OCI-LY1 (cell line): ENCODE results near the gene CAPN7.

ENCODE experiments used
- H2AFZ ChIP-seq: fragments of 200-600 bp; sonication (generic), shearing (Covaris generic); 2 replicates; pipeline ENCODE4 v1.6.0; 2014; ENCODE audit warnings: antibody characterized with exemption, mild to moderate bottlenecking, low read length
- H3F3A ChIP-seq: fragments of 200-600 bp; sonication (generic), shearing (Covaris generic); 2 replicates; pipeline ENCODE4 v1.6.0; 2014; ENCODE audit warnings: mild to moderate bottlenecking, antibody characterized with exemption, low read length, moderate library complexity; ENCODE audit not compliant: insufficient read depth
- H3K27ac ChIP-seq: fragments of 200-600 bp; sonication (generic); 2 replicates; pipeline ENCODE4 v1.5.1; 2014; ENCODE audit warnings: low read length, mixed run types, mild to moderate bottlenecking, low read depth; ENCODE audit not compliant: poor library complexity, severe bottlenecking
- H3K27me3 ChIP-seq: fragments of 200-600 bp; sonication (generic); 2 replicates; pipeline ENCODE4 v1.6.0; 2014; ENCODE audit warnings: antibody characterized with exemption, mild to moderate bottlenecking, low read length, moderate library complexity; ENCODE audit not compliant: insufficient read depth
- H3K36me3 ChIP-seq: fragments of 200-600 bp; sonication (generic); 2 replicates; pipeline ENCODE4 v1.6.1; 2014; ENCODE audit warnings: mild to moderate bottlenecking, antibody characterized with exemption, low read length, moderate library complexity, mixed read lengths; ENCODE audit not compliant: insufficient read depth
- H3K4me1 ChIP-seq: fragments of 200-600 bp; sonication (generic); 2 replicates; pipeline ENCODE4 v1.5.1; 2014; ENCODE audit warnings: mild to moderate bottlenecking, low read length, moderate library complexity; ENCODE audit not compliant: insufficient read depth, severe bottlenecking
- H3K4me2 ChIP-seq: fragments of 200-600 bp; sonication (generic), shearing (Covaris generic); 2 replicates; pipeline ENCODE4 v1.6.1; 2014; ENCODE audit warnings: low read length
- H3K4me3 ChIP-seq: fragments of 200-600 bp; sonication (generic); 2 replicates; pipeline ENCODE4 v1.5.1; 2014; ENCODE audit warnings: low read length, low read depth, mild to moderate bottlenecking, mixed read lengths; ENCODE audit not compliant: poor library complexity, severe bottlenecking
- H3K79me2 ChIP-seq: fragments of 200-600 bp; shearing (Covaris generic); 2 replicates; pipeline ENCODE4 v1.6.1; 2016; ENCODE audit warnings: mixed run types, low read length, mixed read lengths; ENCODE audit not compliant: insufficient read depth
- H3K9ac ChIP-seq: fragments of 200-600 bp; sonication (generic), shearing (Covaris generic); 2 replicates; pipeline ENCODE4 v1.6.1; 2014; ENCODE audit warnings: mild to moderate bottlenecking, low read length, mixed read lengths
- H3K9me2 ChIP-seq: fragments of 200-600 bp; sonication (generic), shearing (Covaris generic); 2 replicates; pipeline ENCODE4 v1.6.1; 2014; ENCODE audit warnings: low read depth, mild to moderate bottlenecking, low read length, mixed read lengths
- H3K9me3 ChIP-seq: fragments of 200-600 bp; shearing (Covaris generic); 2 replicates; pipeline ENCODE4 v1.6.1; 2014; ENCODE audit warnings: low read length, mixed read lengths
- H4K20me1 ChIP-seq: fragments of 200-600 bp; sonication (generic), shearing (Covaris generic); 2 replicates; pipeline ENCODE4 v1.6.0; 2016; ENCODE audit warnings: mild to moderate bottlenecking, low read length; ENCODE audit not compliant: insufficient read depth
- CTCF ChIP-seq: fragments of 200-600 bp; sonication (generic), shearing (Covaris generic); IDR thresholded peaks from 2 replicates; pipeline ENCODE4 v1.5.1; 2017; ENCODE audit warnings: mild to moderate bottlenecking, antibody characterized with exemption, low read length, moderate library complexity, mixed read lengths
- EZH2 ChIP-seq: fragments of 200-600 bp; sonication (generic), shearing (Covaris generic); IDR thresholded peaks from 2 replicates; pipeline ENCODE4 v1.8.0; 2017; ENCODE audit warnings: borderline replicate concordance, mixed run types, mild to moderate bottlenecking, antibody characterized with exemption, low read length, moderate library complexity, mixed read lengths

Gene CAPN7

DNA sequence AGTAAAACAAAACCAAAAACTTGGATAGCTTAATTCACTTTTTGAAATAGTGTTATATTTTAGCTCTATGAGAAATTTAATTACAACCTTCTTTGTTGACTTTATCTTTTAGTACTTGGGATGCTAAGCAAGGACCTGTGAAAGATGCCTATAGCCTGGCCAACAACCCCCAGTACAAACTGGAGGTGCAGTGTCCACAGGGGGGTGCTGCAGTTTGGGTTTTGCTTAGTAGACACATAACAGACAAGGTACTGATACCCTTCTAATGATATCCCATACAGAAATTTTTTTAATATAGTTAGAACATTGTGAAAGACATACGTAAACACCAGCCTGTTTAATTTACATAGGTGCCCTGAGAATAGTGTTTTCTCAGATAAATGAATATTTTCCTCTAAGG, 35.3 kb downstream of the CAPN7 start:
- no peaks in the 10 kb centered on the region for H3K9me3 ChIP-seq
- peaks cover 61% of the 10 kb centered on the region for H3K36me3 ChIP-seq
- no peaks in the 10 kb centered on the region for H3K4me1 ChIP-seq
- H3K9me2 ChIP-seq, result no peaks in the 10 kb centered on the region
- H3K27ac ChIP-seq, result no peak overlapping the region
- TF ChIP-seq EZH2 (no peak), CTCF (peak; percentile 44)
- no peak overlapping the region for H3K4me3 ChIP-seq
- H2AFZ ChIP-seq, result no peak overlapping the region
- H3F3A ChIP-seq, result no peaks in the 10 kb centered on the region
- H3K4me2 ChIP-seq, result no peak overlapping the region
- H3K79me2 ChIP-seq, result no peaks in the 10 kb centered on the region
- no peaks in the 10 kb centered on the region for H4K20me1 ChIP-seq
- H3K9ac ChIP-seq, result no peak overlapping the region
- H3K27me3 ChIP-seq, result no peaks in the 10 kb centered on the region

- Histone ChIP-seq H3F3A (no peaks in the 10 kb centered on the region), H3K9me2 (no peaks in the 10 kb centered on the region), H3K27ac (no peak overlapping the region), H3K79me2 (no peaks in the 10 kb centered on the region), H3K9me3 (no peaks in the 10 kb centered on the region), H4K20me1 (no peaks in the 10 kb centered on the region), H2AFZ (no peak overlapping the region), H3K27me3 (no peaks in the 10 kb centered on the region), H3K4me3 (no peak overlapping the region), H3K9ac (no peak overlapping the region), H3K4me2 (no peak overlapping the region), H3K36me3 (peaks cover 64% of the 10 kb centered on the region), H3K4me1 (no peaks in the 10 kb centered on the region)
- TF ChIP-seq CTCF (no peak), EZH2 (no peak)
Observed at GRCh38 chr3:15243822-15244482, 37.9 kb downstream of the CAPN7 start.

GRCh38 chr3:15246186-15246585, 40.1 kb downstream of the CAPN7 start:
- Histone ChIP-seq H3K79me2 (no peaks in the 10 kb centered on the region), H3K9me2 (no peaks in the 10 kb centered on the region), H3K27me3 (no peaks in the 10 kb centered on the region), H3K9ac (no peak overlapping the region), H3K4me2 (no peak overlapping the region), H3K4me3 (no peak overlapping the region), H4K20me1 (no peaks in the 10 kb centered on the region), H3K9me3 (no peaks in the 10 kb centered on the region), H2AFZ (no peak overlapping the region), H3K36me3 (peaks cover 59% of the 10 kb centered on the region), H3F3A (no peaks in the 10 kb centered on the region), H3K27ac (no peak overlapping the region), H3K4me1 (no peaks in the 10 kb centered on the region)
- TF ChIP-seq EZH2 (no peak), CTCF (no peak)
